Urinary bladder (tissue), 4 donors: ENCODE measurements around the gene DLEU7. TPM values are rescaled to one million over a fixed set of nuclear protein-coding genes. Genes with fewer than 3 reads are reported as not detected.
A peak's percentile ranks its signal among the peaks of the same experiment; 100 is the strongest.

Source experiments
- DNase-seq: peaks from one replicate; pipeline ENCODE4 v3.0.0-alpha.2; 2015; ENCODE audit errors: extremely low spot score
- H3K27ac ChIP-seq: one replicate; pipeline ENCODE4 v1.5.1; 2013; ENCODE audit warnings: low read depth, mild to moderate bottlenecking, moderate library complexity
- H3K36me3 ChIP-seq: one replicate; pipeline ENCODE4 v1.6.1; 2013; ENCODE audit warnings: mild to moderate bottlenecking, moderate library complexity; ENCODE audit not compliant: insufficient read depth
- H3K4me1 ChIP-seq: one replicate; pipeline ENCODE4 v1.6.1; 2013; ENCODE audit warnings: mild to moderate bottlenecking, moderate library complexity; ENCODE audit not compliant: insufficient read depth
- H3K4me3 ChIP-seq: one replicate; pipeline ENCODE4 v1.5.1; 2013; ENCODE audit warnings: low read depth, low read length
- WGBS: extraction: QIAGEN DNeasy Blood & Tissue Kit; methylation state at CpG from one replicate; pipeline ENCODE4 v1.1.7; 2013; 5-methylcytosine and 5-hydroxymethylcytosine counted together
- polyA plus RNA-seq: library from polyadenylated mRNA; stranded (reverse); fragments of 200-250 nt; gene quantifications from one replicate; pipeline ENCODE4 v1.2.3, GENCODE V29; 2013
- total RNA-seq: library from RNA; depleted of rRNA; stranded (reverse); fragments of >200 nt; gene quantifications from one replicate; pipeline ENCODE4 v1.2.3, GENCODE V29; 2014
- donor health status: healthy with polysubstance abuse.
- donor health status: healthy.

DLEU7 gene
- 0.11 TPM for total RNA-seq
- 0.09 TPM for polyA plus RNA-seq

DNA sequence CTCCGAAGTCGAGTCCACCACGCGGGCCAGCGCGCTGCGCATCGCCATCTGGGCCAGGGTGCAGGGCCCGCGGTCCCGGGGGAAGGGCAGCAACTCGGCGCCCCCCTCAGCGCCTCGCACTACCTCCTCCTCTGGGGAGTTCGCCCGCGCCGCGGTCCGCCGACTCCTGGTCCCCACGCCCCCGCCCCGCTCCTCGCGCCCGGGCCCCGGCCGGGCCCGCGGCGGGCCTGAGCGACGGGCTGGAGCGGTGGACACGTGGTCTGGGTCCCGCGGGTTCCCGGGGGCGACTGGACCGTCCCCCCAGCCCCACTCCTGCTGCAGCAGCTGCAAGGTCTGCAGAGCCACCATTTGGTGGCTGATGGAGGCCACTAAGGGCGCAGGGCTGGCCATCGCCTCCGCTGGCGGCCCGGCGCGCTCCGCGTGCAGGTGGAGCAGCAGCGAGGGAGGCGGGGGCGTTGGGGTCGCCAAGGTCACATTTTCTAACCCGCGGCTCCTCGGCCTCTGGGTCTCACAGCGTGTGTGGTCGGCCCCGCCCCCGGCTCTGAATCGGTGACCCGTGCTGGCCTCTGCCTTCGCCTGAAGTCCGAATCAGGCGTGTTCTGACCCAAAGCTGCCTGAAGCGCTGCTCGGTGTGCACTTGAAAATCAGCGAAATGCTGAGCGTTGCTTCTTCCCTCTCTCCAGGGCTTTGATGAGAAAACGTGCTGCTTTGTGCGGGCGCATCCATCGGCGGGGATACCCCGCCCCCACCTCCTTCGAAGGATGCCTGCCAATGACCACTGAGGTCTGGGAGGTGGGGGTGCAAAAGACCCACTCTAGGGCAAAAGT, at the start of gene DLEU7:
Gene DLEU7 (minus strand): TSS at position 436 of the 827 bp plus-strand sequence. CDS start 46 bp downstream, at position 390.
- Histone ChIP-seq H3K36me3 (no peaks in the 10 kb centered on the region), H3K27ac (no peak within 1 kb of the TSS), H3K4me3 (peak within 1 kb of the TSS; percentile 26), H3K4me1 (no peaks in the 10 kb centered on the region)
- DNase-seq: no peak
- WGBS: 14% methylated on average over 78 of the region's 78 CpGs

DNA sequence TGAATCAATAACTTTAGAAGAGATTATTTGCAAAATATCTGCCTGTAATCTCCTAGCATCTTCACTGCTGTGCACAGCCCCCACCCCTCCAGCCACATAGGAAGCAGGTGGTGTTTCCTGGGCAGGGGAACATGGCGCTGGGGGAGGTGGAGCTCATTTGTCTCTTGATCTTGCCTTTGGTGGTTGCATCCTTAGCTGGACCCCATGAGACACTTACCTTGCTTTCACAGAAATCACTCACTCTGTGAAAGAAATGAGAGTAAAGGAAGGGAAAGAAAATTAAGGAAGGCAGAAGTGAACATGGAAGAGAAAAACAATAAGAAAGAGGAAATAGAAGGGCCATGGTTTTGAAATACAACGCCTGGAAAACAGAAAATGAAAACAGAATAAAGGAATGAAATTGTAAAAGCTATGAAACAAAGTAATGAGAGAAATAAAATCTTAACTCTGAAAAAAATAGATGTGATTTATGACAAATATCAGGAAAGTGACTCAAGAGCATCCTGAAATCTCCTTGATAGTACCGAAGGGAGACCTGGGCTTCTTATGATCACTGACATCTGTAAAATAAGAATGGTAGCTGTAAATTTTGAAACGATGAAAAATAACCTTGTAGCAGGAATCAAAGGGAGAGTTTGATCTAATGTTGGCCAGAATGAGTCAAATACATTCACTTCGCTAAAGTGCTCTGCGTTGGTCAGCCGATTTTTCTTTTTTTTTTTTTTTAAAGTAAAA, 48.9 kb upstream of the DLEU7 start:
- no peaks in the 10 kb centered on the region for H3K36me3 ChIP-seq
- WGBS: 76% methylated on average over 7 of the region's 7 CpGs
- DNase-seq: no peak
- H3K4me1 ChIP-seq: no peaks in the 10 kb centered on the region
- no peak overlapping the region for H3K27ac ChIP-seq
- H3K4me3 ChIP-seq: no peak overlapping the region

GRCh38 chr13:50891206-50891605, 47.7 kb upstream of the DLEU7 start:
- no peak overlapping the region for H3K27ac ChIP-seq
- no peaks in the 10 kb centered on the region for H3K36me3 ChIP-seq
- no peak overlapping the region for H3K4me3 ChIP-seq
- DNase-seq: no peak
- no peaks in the 10 kb centered on the region for H3K4me1 ChIP-seq

- Histone ChIP-seq H3K36me3 (no peaks in the 10 kb centered on the region), H3K27ac (no peak overlapping the region), H3K4me1 (no peaks in the 10 kb centered on the region), H3K4me3 (no peak overlapping the region)
- WGBS: 0% methylated on average over 1 of the region's 1 CpG
- DNase-seq: no peak
Measured at GRCh38 chr13:50889317-50889716, 45.8 kb upstream of the DLEU7 start.

DNA sequence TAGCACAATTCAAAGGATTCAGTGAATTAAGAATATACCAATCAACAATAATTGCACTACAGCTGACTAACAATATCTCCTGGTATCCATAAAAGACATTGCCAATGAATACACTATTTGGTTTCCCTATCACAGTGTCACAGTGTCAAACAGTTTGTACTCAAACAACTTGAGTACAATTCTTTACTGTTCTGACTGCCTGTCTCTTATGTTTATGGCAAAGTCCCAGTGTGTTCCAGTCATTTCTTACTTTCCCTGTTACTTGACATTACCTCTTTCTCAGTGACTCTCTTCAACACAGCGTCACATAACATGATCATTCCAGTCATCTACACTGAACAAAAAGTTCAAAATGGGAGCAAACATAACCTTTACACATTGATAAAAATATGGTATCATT, 44.9 kb upstream of the DLEU7 start:
- H3K4me1 ChIP-seq: no peaks in the 10 kb centered on the region
- DNase-seq: no peak
- WGBS: 0% methylated on average over 1 of the region's 1 CpG
- no peaks in the 10 kb centered on the region for H3K36me3 ChIP-seq
- no peak overlapping the region for H3K27ac ChIP-seq
- no peak overlapping the region for H3K4me3 ChIP-seq

- 92% methylated on average over 7 of the region's 7 CpGs for WGBS
- H3K4me1 ChIP-seq: no peaks in the 10 kb centered on the region
- no peaks in the 10 kb centered on the region for H3K36me3 ChIP-seq
- no peak for DNase-seq
- H3K4me3 ChIP-seq: no peak overlapping the region
- no peak overlapping the region for H3K27ac ChIP-seq
Measured at GRCh38 chr13:50887151-50887550, 43.7 kb upstream of the DLEU7 start.

DNA sequence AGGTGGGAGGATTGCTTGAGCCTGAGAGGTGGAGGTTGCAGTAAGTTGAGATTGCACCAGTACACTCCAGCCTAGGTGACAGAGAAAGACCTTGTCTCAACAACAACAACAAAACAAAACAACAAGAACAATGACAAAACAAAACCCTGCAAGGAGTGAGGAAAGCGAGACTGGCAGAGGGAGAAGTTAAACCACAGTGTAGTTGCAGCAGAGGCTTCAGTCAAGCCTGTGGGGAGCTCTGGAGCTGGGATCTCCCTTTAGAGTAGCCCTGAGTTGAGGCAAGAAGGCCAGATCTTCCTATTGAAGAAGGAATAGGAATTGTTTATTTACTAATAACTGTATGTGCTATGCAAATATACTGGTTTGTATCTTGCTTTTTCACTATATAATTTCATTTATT, 40.8 kb upstream of the DLEU7 start:
- no peak for DNase-seq
- H3K27ac ChIP-seq: no peak overlapping the region
- WGBS: 87% methylated on average over 1 of the region's 1 CpG
- H3K36me3 ChIP-seq: no peaks in the 10 kb centered on the region
- H3K4me1 ChIP-seq: no peaks in the 10 kb centered on the region
- no peak overlapping the region for H3K4me3 ChIP-seq

- Histone ChIP-seq H3K36me3 (no peaks in the 10 kb centered on the region), H3K4me1 (no peaks in the 10 kb centered on the region), H3K4me3 (no peak overlapping the region), H3K27ac (no peak overlapping the region)
- 67% methylated on average over 1 of the region's 1 CpG for WGBS
- no peak for DNase-seq
Measured at GRCh38 chr13:50883728-50884127, 40.2 kb upstream of the DLEU7 start.

GRCh38 chr13:50882816-50883435, 39.4 kb upstream of the DLEU7 start:
- DNase-seq: no peak
- no peaks in the 10 kb centered on the region for H3K4me1 ChIP-seq
- 93% methylated on average over 5 of the region's 5 CpGs for WGBS
- H3K4me3 ChIP-seq: no peak overlapping the region
- no peak overlapping the region for H3K27ac ChIP-seq
- no peaks in the 10 kb centered on the region for H3K36me3 ChIP-seq

DNA sequence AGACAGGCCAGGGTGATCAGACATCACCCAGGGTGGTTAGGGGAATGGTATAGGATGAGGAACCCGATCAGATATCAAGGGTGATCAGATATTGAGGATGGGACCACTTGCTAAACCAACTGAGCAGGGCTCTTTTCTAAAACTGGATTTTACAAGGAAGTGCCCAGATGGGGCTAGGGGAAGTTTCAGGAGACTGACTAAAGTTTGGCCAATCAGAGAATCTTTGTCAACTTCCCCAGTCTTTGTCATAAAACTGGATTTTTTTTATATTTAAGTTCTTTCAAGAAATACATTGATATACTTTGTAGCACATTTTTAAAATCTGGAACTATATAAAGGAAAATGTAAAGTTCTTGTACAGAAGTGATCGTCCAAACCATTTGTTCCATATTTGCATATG, 30.5 kb upstream of the DLEU7 start:
- no peak overlapping the region for H3K27ac ChIP-seq
- no peaks in the 10 kb centered on the region for H3K4me1 ChIP-seq
- no peak overlapping the region for H3K4me3 ChIP-seq
- H3K36me3 ChIP-seq: no peaks in the 10 kb centered on the region
- 93% methylated on average over 2 of the region's 2 CpGs for WGBS
- no peak for DNase-seq

DNA sequence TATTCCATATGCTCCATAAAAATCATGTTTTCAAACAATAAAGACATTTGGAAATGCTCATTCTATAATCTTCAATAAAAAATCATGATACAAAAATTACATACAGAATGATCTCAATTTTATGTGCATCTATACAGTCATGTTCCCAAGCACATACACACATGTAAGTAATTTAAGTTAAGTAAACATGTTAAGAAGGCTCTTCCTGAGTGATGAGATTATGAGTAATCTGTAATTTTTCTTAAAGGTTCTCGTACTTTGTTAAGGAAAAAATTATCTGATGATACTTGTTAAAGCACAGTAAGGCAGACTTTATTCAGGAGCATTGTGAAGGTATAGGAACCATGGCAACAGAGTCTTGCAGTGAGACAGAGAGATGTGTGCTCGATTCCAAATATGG, 30.0 kb upstream of the DLEU7 start:
- DNase-seq: no peak
- H3K36me3 ChIP-seq: no peaks in the 10 kb centered on the region
- H3K27ac ChIP-seq: no peak overlapping the region
- 56% methylated on average over 2 of the region's 2 CpGs for WGBS
- H3K4me1 ChIP-seq: no peaks in the 10 kb centered on the region
- H3K4me3 ChIP-seq: no peak overlapping the region

DNA sequence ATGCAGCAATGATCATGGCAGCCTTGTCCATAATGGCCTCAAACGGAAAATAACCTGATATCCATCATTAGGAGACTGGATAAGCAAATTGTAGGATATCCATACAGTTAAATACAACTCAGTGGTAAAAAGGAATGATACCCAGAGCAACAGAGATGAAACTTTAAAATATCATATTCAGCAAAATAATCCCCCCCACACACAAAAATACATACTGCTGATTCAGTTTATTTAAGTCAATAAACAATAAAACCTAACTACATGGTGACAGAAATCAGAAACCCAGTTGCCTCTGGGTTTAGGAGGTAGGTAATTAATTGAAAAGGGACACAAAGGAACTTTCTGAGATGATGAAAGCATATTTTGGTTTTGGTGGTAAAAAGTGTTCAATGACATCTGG, 27.9 kb upstream of the DLEU7 start:
- 94% methylated on average over 1 of the region's 1 CpG for WGBS
- DNase-seq: no peak
- Histone ChIP-seq H3K4me3 (no peak overlapping the region), H3K4me1 (no peaks in the 10 kb centered on the region), H3K36me3 (no peaks in the 10 kb centered on the region), H3K27ac (no peak overlapping the region)

DNA sequence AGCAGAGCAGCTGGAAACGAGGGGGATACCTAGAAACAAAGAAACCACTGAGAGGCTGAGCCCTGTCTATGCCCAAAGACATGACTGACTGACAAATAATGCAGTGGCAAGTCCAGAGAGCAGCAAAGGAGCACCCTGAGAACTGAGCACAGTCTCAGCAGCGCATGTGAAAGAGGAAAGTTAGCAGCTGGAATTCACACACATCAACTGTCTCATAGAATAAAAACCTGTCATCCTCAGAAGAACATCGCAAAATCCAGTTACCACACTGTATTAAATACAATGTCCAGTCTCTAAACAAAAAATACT, 24.1 kb upstream of the DLEU7 start:
- no peak overlapping the region for H3K4me3 ChIP-seq
- WGBS: 65% methylated on average over 3 of the region's 3 CpGs
- no peak for DNase-seq
- H3K27ac ChIP-seq: no peak overlapping the region
- no peaks in the 10 kb centered on the region for H3K4me1 ChIP-seq
- H3K36me3 ChIP-seq: no peaks in the 10 kb centered on the region
